GM21381 (cell line): ENCODE measurements around the gene ANXA10.

Experiments used
- ATAC-seq: cut with Tn5 transposase; IDR thresholded peaks from one replicate; pipeline ENCODE4 v1.9.1; 2021; ENCODE audit warnings: mild to moderate bottlenecking, moderate library complexity; ENCODE audit not compliant: unreplicated experiment

The ANXA10 gene

DNA sequence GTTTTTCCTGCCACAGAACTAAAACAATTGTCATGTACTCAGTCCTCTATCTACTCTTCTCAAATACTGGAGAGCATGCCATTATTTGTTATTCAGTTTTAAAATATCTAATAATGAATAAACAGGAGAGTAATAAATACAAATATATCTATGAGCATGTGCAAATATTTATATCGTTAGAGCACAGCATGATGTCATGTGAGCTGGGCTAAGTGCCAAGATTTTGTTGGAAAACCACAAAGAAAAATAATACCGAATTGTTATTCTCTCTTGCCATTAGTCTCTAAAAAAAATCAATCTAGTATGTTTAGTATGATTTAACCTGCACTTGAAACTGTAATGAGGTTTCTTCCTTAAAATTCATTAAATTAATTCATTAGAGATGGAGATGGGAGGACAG lies 129.0 kb downstream of the ANXA10 start:
- no peak for ATAC-seq
